ENCODE results near the gene CFAP20DC. TPM values are rescaled to one million over a fixed set of nuclear protein-coding genes. Genes with fewer than 3 reads are reported as not detected.

The CFAP20DC gene
- total RNA-seq, 1 experiment from 2014 or later = 2.8 TPM

DNA sequence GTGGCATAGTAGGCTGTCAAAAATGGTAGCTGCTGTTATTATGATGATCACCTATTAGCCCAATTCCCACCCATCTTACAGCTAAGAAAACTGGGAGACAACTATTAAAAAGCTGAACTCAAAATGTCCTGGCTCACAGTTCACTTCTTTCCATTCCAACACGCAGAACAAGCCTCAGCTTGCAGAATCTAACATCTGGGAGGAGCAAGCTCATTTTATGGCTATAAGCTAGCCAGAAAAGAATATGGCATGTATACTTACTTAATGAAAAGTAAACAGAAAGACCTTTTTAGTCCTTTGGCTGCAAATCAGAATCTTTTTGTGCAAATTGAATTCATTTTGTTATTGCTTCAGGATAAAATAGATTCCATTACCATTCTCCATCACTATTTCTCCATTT is 34.8 kb upstream of the CFAP20DC start:
- Mint-ChIP-seq H3K36me3 (ENCODE audit: insufficient read depth, unreplicated experiment) (no peaks in the 10 kb centered on the region), H3K27ac (ENCODE audit: unreplicated experiment) (no peak overlapping the region), H3K4me3 (ENCODE audit: unreplicated experiment) (no peak overlapping the region), H3K4me1 (ENCODE audit: low read depth, unreplicated experiment) (no peaks in the 10 kb centered on the region), H3K27me3 (ENCODE audit: insufficient read depth, unreplicated experiment) (peaks cover 4% of the 10 kb centered on the region), H3K9me3 (ENCODE audit: unreplicated experiment) (no peaks in the 10 kb centered on the region)
- Histone ChIP-seq H3K36me3 (ENCODE audit: control insufficient read depth, insufficient read depth, low read length) (no peaks in the 10 kb centered on the region), H3K4me1 (no peaks in the 10 kb centered on the region), H3K9me3 (no peaks in the 10 kb centered on the region; the same call in 1 of the 2 replicates), H3K27me3 (replicated peaks; ENCODE audit: control insufficient read depth, insufficient read depth, low read length) (no peaks in the 10 kb centered on the region), H3K4me3 (ENCODE audit: low read depth, low read length) (no peak overlapping the region)
- DNase-seq = peak in 1 of 2 experiments; percentile 4
- intact Hi-C loops (cut with micrococcal nuclease; ENCODE audit: unreplicated experiment) = no loop called here
- BruUV-seq (replicated peaks) = no TSS peak
- POLR2A ChIA-PET = no interaction called here
- CTCF ChIA-PET = no interaction called here
- TF ChIP-seq, protein P1, sequence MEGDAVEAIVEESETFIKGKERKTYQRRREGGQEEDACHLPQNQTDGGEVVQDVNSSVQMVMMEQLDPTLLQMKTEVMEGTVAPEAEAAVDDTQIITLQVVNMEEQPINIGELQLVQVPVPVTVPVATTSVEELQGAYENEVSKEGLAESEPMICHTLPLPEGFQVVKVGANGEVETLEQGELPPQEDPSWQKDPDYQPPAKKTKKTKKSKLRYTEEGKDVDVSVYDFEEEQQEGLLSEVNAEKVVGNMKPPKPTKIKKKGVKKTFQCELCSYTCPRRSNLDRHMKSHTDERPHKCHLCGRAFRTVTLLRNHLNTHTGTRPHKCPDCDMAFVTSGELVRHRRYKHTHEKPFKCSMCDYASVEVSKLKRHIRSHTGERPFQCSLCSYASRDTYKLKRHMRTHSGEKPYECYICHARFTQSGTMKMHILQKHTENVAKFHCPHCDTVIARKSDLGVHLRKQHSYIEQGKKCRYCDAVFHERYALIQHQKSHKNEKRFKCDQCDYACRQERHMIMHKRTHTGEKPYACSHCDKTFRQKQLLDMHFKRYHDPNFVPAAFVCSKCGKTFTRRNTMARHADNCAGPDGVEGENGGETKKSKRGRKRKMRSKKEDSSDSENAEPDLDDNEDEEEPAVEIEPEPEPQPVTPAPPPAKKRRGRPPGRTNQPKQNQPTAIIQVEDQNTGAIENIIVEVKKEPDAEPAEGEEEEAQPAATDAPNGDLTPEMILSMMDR (IDR thresholded peaks at IDR 0.05; ENCODE audit: insufficient read depth in 1 of 2, low read depth in 1 of 2, low read length in 1 of 2, severe bottlenecking in 1 of 2, unreplicated experiment in 1 of 2) = no peak

DNA sequence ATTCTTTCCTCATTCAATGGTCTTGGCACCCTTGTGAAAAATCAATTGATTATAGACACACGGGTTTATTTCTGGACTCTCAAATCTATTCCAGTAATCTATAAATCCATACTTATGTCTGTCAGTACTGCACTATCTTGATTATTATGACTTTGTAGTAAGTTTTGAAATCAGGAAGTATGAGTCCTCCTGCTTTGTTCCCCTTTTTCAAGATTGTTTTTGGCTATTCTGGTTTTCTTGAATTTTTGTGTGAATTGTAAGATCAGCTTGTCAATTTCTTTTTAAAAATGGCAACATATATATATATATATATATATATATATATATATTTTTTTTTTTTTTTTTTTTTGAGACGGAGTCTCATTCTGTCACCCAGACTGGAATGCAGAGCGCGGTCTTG is 32.3 kb upstream of the CFAP20DC start:
- Mint-ChIP-seq H3K36me3 (ENCODE audit: insufficient read depth, unreplicated experiment) (no peaks in the 10 kb centered on the region), H3K4me3 (ENCODE audit: unreplicated experiment) (no peak overlapping the region), H3K9me3 (ENCODE audit: unreplicated experiment) (no peaks in the 10 kb centered on the region), H3K4me1 (ENCODE audit: low read depth, unreplicated experiment) (no peaks in the 10 kb centered on the region), H3K27me3 (ENCODE audit: insufficient read depth, unreplicated experiment) (peaks cover 6% of the 10 kb centered on the region), H3K27ac (ENCODE audit: unreplicated experiment) (no peak overlapping the region)
- no peaks in the 10 kb centered on the region for H3K4me1 ChIP-seq
- H3K9me3 ChIP-seq = no peaks in the 10 kb centered on the region
- no peaks in the 10 kb centered on the region for H3K36me3 ChIP-seq (ENCODE audit: control insufficient read depth, insufficient read depth, low read length)
- no peaks in the 10 kb centered on the region for H3K27me3 ChIP-seq (replicated peaks; ENCODE audit: control insufficient read depth, insufficient read depth, low read length)
- TF ChIP-seq, protein P1 (IDR thresholded peaks at IDR 0.05; ENCODE audit: insufficient read depth in 1 of 2, low read depth in 1 of 2, low read length in 1 of 2, severe bottlenecking in 1 of 2, unreplicated experiment in 1 of 2) = no peak
- no peak overlapping the region for H3K4me3 ChIP-seq (ENCODE audit: low read depth, low read length)
- POLR2A ChIA-PET = no interaction called here
- no peak for DNase-seq
- CTCF ChIA-PET = no interaction called here
- BruUV-seq (replicated peaks) = no TSS peak
- intact Hi-C loops (cut with micrococcal nuclease; ENCODE audit: unreplicated experiment) = no loop called here

GRCh38 chr3:59081071-59081470 is 31.2 kb upstream of the CFAP20DC start:
- Mint-ChIP-seq H3K27me3 (ENCODE audit: insufficient read depth, unreplicated experiment) (peaks cover 6% of the 10 kb centered on the region), H3K27ac (ENCODE audit: unreplicated experiment) (no peak overlapping the region), H3K4me1 (ENCODE audit: low read depth, unreplicated experiment) (no peaks in the 10 kb centered on the region), H3K4me3 (ENCODE audit: unreplicated experiment) (no peak overlapping the region), H3K9me3 (ENCODE audit: unreplicated experiment) (no peaks in the 10 kb centered on the region), H3K36me3 (ENCODE audit: insufficient read depth, unreplicated experiment) (no peaks in the 10 kb centered on the region)
- intact Hi-C loops (cut with micrococcal nuclease; ENCODE audit: unreplicated experiment) = no loop called here
- Histone ChIP-seq H3K9me3 (no peaks in the 10 kb centered on the region), H3K4me3 (ENCODE audit: low read depth, low read length) (no peak overlapping the region), H3K36me3 (ENCODE audit: control insufficient read depth, insufficient read depth, low read length) (no peaks in the 10 kb centered on the region), H3K4me1 (no peaks in the 10 kb centered on the region), H3K27me3 (replicated peaks; ENCODE audit: control insufficient read depth, insufficient read depth, low read length) (no peaks in the 10 kb centered on the region)
- TF ChIP-seq, protein P1 (IDR thresholded peaks at IDR 0.05; ENCODE audit: insufficient read depth in 1 of 2, low read depth in 1 of 2, low read length in 1 of 2, severe bottlenecking in 1 of 2, unreplicated experiment in 1 of 2) = no peak
- CTCF ChIA-PET = no interaction called here
- POLR2A ChIA-PET = no interaction called here
- no peak for DNase-seq
- BruUV-seq (replicated peaks) = no TSS peak
